Activated naive CD8-positive, alpha-beta T cell (primary cell): Measurements from ENCODE around the gene ADAMTS17.

Source experiments
- H3K27ac Mint-ChIP-seq: one replicate; pipeline ENCODE4 v1.8.0; 2021; ENCODE audit warnings: mixed read lengths
- H3K27me3 Mint-ChIP-seq: one replicate; pipeline ENCODE4 v1.8.0; 2021; ENCODE audit warnings: mixed read lengths
- H3K36me3 Mint-ChIP-seq: one replicate; pipeline ENCODE4 v1.8.0; 2021; ENCODE audit warnings: mixed read lengths
- H3K4me1 Mint-ChIP-seq: one replicate; pipeline ENCODE4 v1.8.0; 2021; ENCODE audit warnings: low read depth, mixed read lengths
- H3K4me3 Mint-ChIP-seq: one replicate; pipeline ENCODE4 v1.8.0; 2021; ENCODE audit warnings: mild to moderate bottlenecking, mixed read lengths
- H3K9me3 Mint-ChIP-seq: one replicate; pipeline ENCODE4 v1.8.0; 2021; ENCODE audit warnings: low read depth, mixed read lengths

Gene ADAMTS17

GRCh38 chr15:100141311-100142001 lies 200.3 kb downstream of the ADAMTS17 start:
- no peaks in the 10 kb centered on the region for H3K27me3 Mint-ChIP-seq
- no peak overlapping the region for H3K4me3 Mint-ChIP-seq
- no peak overlapping the region for H3K27ac Mint-ChIP-seq
- peaks cover 10% of the 10 kb centered on the region for H3K36me3 Mint-ChIP-seq
- H3K9me3 Mint-ChIP-seq: peaks cover 2% of the 10 kb centered on the region
- H3K4me1 Mint-ChIP-seq: peaks cover 3% of the 10 kb centered on the region

GRCh38 chr15:100140527-100141308 lies 201.1 kb downstream of the ADAMTS17 start:
- Mint-ChIP-seq H3K27me3 (no peaks in the 10 kb centered on the region), H3K4me3 (no peak overlapping the region), H3K4me1 (peaks cover 3% of the 10 kb centered on the region), H3K36me3 (peaks cover 9% of the 10 kb centered on the region), H3K27ac (no peak overlapping the region), H3K9me3 (no peaks in the 10 kb centered on the region)

GRCh38 chr15:100134586-100134985 lies 207.2 kb downstream of the ADAMTS17 start:
- H3K4me1 Mint-ChIP-seq: no peaks in the 10 kb centered on the region
- H3K27ac Mint-ChIP-seq: no peak overlapping the region

GRCh38 chr15:100134089-100134583 lies 207.6 kb downstream of the ADAMTS17 start:
- Mint-ChIP-seq H3K4me1 (no peaks in the 10 kb centered on the region), H3K27ac (no peak overlapping the region), H3K36me3 (peaks cover 11% of the 10 kb centered on the region), H3K4me3 (no peak overlapping the region), H3K9me3 (no peaks in the 10 kb centered on the region), H3K27me3 (no peaks in the 10 kb centered on the region)

More at GRCh38 chr15:100134586-100134985, 207.2 kb downstream of the ADAMTS17 start:
- Mint-ChIP-seq H3K36me3 (peaks cover 11% of the 10 kb centered on the region), H3K4me3 (no peak overlapping the region), H3K27me3 (no peaks in the 10 kb centered on the region), H3K9me3 (no peaks in the 10 kb centered on the region)

GRCh38 chr15:100133001-100133400 lies 208.8 kb downstream of the ADAMTS17 start:
- no peaks in the 10 kb centered on the region for H3K9me3 Mint-ChIP-seq
- no peaks in the 10 kb centered on the region for H3K27me3 Mint-ChIP-seq
- no peak overlapping the region for H3K27ac Mint-ChIP-seq
- no peak overlapping the region for H3K4me3 Mint-ChIP-seq
- H3K36me3 Mint-ChIP-seq: peaks cover 5% of the 10 kb centered on the region
- no peaks in the 10 kb centered on the region for H3K4me1 Mint-ChIP-seq

GRCh38 chr15:100132309-100132708 lies 209.5 kb downstream of the ADAMTS17 start:
- no peaks in the 10 kb centered on the region for H3K27me3 Mint-ChIP-seq
- H3K27ac Mint-ChIP-seq: no peak overlapping the region
- no peak overlapping the region for H3K4me3 Mint-ChIP-seq
- H3K9me3 Mint-ChIP-seq: no peaks in the 10 kb centered on the region
- peaks cover 5% of the 10 kb centered on the region for H3K36me3 Mint-ChIP-seq
- H3K4me1 Mint-ChIP-seq: no peaks in the 10 kb centered on the region

GRCh38 chr15:100131321-100132224 lies 210.2 kb downstream of the ADAMTS17 start:
- Mint-ChIP-seq H3K36me3 (peaks cover 8% of the 10 kb centered on the region), H3K4me3 (no peak overlapping the region), H3K27ac (no peak overlapping the region), H3K27me3 (no peaks in the 10 kb centered on the region), H3K9me3 (no peaks in the 10 kb centered on the region), H3K4me1 (no peaks in the 10 kb centered on the region)

- Mint-ChIP-seq H3K36me3 (peaks cover 5% of the 10 kb centered on the region), H3K27ac (no peak overlapping the region), H3K27me3 (no peaks in the 10 kb centered on the region), H3K9me3 (no peaks in the 10 kb centered on the region), H3K4me1 (no peaks in the 10 kb centered on the region), H3K4me3 (no peak overlapping the region)
These were observed 212.1 kb downstream of the ADAMTS17 start for GRCh38 chr15:100129677-100130076.

GRCh38 chr15:100125401-100126191 lies 216.2 kb downstream of the ADAMTS17 start:
- Mint-ChIP-seq H3K27ac (no peak overlapping the region), H3K4me3 (no peak overlapping the region), H3K36me3 (peaks cover 19% of the 10 kb centered on the region), H3K4me1 (no peaks in the 10 kb centered on the region), H3K9me3 (peaks cover 6% of the 10 kb centered on the region), H3K27me3 (no peaks in the 10 kb centered on the region)

- H3K9me3 Mint-ChIP-seq: peaks cover 6% of the 10 kb centered on the region
- H3K27me3 Mint-ChIP-seq: no peaks in the 10 kb centered on the region
- H3K27ac Mint-ChIP-seq: no peak overlapping the region
- no peak overlapping the region for H3K4me3 Mint-ChIP-seq
- no peaks in the 10 kb centered on the region for H3K4me1 Mint-ChIP-seq
- peaks cover 21% of the 10 kb centered on the region for H3K36me3 Mint-ChIP-seq
These were observed 216.8 kb downstream of the ADAMTS17 start for GRCh38 chr15:100124936-100125335.

- H3K36me3 Mint-ChIP-seq: peaks cover 24% of the 10 kb centered on the region
- H3K9me3 Mint-ChIP-seq: peaks cover 6% of the 10 kb centered on the region
- H3K4me1 Mint-ChIP-seq: no peaks in the 10 kb centered on the region
- no peaks in the 10 kb centered on the region for H3K27me3 Mint-ChIP-seq
- H3K4me3 Mint-ChIP-seq: no peak overlapping the region
- no peak overlapping the region for H3K27ac Mint-ChIP-seq
These were observed 217.4 kb downstream of the ADAMTS17 start for GRCh38 chr15:100124361-100124760.

GRCh38 chr15:100123611-100124010 lies 218.2 kb downstream of the ADAMTS17 start:
- Mint-ChIP-seq H3K4me1 (no peaks in the 10 kb centered on the region), H3K4me3 (no peak overlapping the region), H3K9me3 (peaks cover 6% of the 10 kb centered on the region), H3K27ac (no peak overlapping the region), H3K27me3 (no peaks in the 10 kb centered on the region), H3K36me3 (peaks cover 26% of the 10 kb centered on the region)

- Mint-ChIP-seq H3K4me1 (no peaks in the 10 kb centered on the region), H3K27ac (no peak overlapping the region), H3K9me3 (peaks cover 6% of the 10 kb centered on the region), H3K36me3 (peaks cover 22% of the 10 kb centered on the region), H3K4me3 (no peak overlapping the region), H3K27me3 (no peaks in the 10 kb centered on the region)
These were observed 220.5 kb downstream of the ADAMTS17 start for GRCh38 chr15:100121285-100121684.

GRCh38 chr15:100120111-100120510 lies 221.7 kb downstream of the ADAMTS17 start:
- Mint-ChIP-seq H3K27me3 (no peaks in the 10 kb centered on the region), H3K36me3 (peaks cover 22% of the 10 kb centered on the region), H3K4me3 (no peak overlapping the region), H3K9me3 (peaks cover 6% of the 10 kb centered on the region), H3K4me1 (no peaks in the 10 kb centered on the region), H3K27ac (no peak overlapping the region)
